ENCODE results near the gene PTCH2.

GRCh38 chr1:44784094-44785028 lies 58.7 kb downstream of the PTCH2 start:
- TF ChIP-seq CTCF (IDR thresholded peaks at IDR 0.05) (no peak), POLR2AphosphoS5 (IDR thresholded peaks at IDR 0.05; ENCODE audit: low read depth, low read length) (no peak), SIN3A (IDR thresholded peaks at IDR 0.05; ENCODE audit: borderline replicate concordance, insufficient read depth, low read depth, low read length) (no peak)

Measured in Panc1 (cell line).